Glutamatergic neuron (in vitro differentiated cells): ENCODE data around the gene CACNA1C. TPM values are rescaled to one million over a fixed set of nuclear protein-coding genes. Genes with fewer than 3 reads are reported as not detected.

ENCODE experiments used
- DNase-seq: peaks from one replicate; pipeline ENCODE4 v3.0.0; 2022
- H3K27ac Mint-ChIP-seq: one replicate; pipeline ENCODE4 v1.8.0; 2020; ENCODE audit warnings: mild to moderate bottlenecking, mixed read lengths, inconsistent platforms; ENCODE audit not compliant: unreplicated experiment
- H3K27me3 Mint-ChIP-seq: one replicate; pipeline ENCODE4 v1.8.0; 2020; ENCODE audit warnings: mild to moderate bottlenecking, moderate library complexity, mixed read lengths, inconsistent platforms; ENCODE audit not compliant: unreplicated experiment
- H3K36me3 Mint-ChIP-seq: one replicate; pipeline ENCODE4 v1.8.0; 2020; ENCODE audit warnings: mild to moderate bottlenecking, mixed read lengths, inconsistent platforms; ENCODE audit not compliant: unreplicated experiment
- H3K4me1 Mint-ChIP-seq: one replicate; pipeline ENCODE4 v1.8.0; 2020; ENCODE audit warnings: mild to moderate bottlenecking, low read depth, mixed read lengths, inconsistent platforms; ENCODE audit not compliant: unreplicated experiment
- H3K4me3 Mint-ChIP-seq: one replicate; pipeline ENCODE4 v1.8.0; 2020; ENCODE audit warnings: mild to moderate bottlenecking, mixed read lengths, inconsistent platforms; ENCODE audit not compliant: unreplicated experiment
- H3K9me3 Mint-ChIP-seq: one replicate; pipeline ENCODE4 v1.8.0; 2020; ENCODE audit warnings: mild to moderate bottlenecking, moderate library complexity, mixed read lengths, inconsistent platforms; ENCODE audit not compliant: unreplicated experiment
- total RNA-seq: library from RNA; stranded (reverse); fragmentation: NEBNext Ultra II Directional; extraction: Animal tissue kit (Norgen Biotek cat#: 25700); gene quantifications from one replicate; pipeline ENCODE4 v1.2.1, GENCODE V29; 2021; ENCODE audit not compliant: unreplicated experiment
- TF ChIP-seq, protein P1 (sequence below): fragments of 200-600 bp; sonication (generic); IDR thresholded peaks from one replicate; pipeline ENCODE4 v1.5.0; 2021; ENCODE audit not compliant: partially characterized antibody, unreplicated experiment

CACNA1C gene
- total RNA-seq, 1 donor from 2014 or later: 11.0 TPM

DNA sequence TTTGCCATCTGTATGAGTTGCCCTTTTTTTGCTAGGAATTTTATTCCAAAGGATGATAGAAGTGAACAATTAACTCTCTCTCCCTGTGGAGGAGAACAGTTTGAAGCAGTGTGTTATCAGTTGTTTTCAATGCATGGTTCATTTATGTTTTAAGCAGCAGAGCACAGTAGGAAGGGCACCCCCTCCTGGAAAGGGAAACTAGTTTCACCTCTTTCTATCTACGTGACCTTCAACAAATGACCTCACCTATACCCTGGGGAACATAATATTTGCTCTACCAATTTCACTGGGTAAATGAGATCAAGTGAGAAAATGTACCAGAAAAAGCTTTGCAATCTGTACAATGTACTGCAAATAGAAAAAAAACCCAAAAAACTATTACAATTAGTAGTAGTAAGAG, 43.2 kb upstream of the CACNA1C start:
- Mint-ChIP-seq H3K27ac (no peak overlapping the region), H3K4me1 (peaks cover 8% of the 10 kb centered on the region), H3K27me3 (peaks cover 2% of the 10 kb centered on the region), H3K4me3 (no peak overlapping the region), H3K9me3 (peaks cover 2% of the 10 kb centered on the region), H3K36me3 (no peaks in the 10 kb centered on the region)
- DNase-seq: no peak
- TF ChIP-seq, protein P1, sequence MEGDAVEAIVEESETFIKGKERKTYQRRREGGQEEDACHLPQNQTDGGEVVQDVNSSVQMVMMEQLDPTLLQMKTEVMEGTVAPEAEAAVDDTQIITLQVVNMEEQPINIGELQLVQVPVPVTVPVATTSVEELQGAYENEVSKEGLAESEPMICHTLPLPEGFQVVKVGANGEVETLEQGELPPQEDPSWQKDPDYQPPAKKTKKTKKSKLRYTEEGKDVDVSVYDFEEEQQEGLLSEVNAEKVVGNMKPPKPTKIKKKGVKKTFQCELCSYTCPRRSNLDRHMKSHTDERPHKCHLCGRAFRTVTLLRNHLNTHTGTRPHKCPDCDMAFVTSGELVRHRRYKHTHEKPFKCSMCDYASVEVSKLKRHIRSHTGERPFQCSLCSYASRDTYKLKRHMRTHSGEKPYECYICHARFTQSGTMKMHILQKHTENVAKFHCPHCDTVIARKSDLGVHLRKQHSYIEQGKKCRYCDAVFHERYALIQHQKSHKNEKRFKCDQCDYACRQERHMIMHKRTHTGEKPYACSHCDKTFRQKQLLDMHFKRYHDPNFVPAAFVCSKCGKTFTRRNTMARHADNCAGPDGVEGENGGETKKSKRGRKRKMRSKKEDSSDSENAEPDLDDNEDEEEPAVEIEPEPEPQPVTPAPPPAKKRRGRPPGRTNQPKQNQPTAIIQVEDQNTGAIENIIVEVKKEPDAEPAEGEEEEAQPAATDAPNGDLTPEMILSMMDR: no peak

GRCh38 chr12:2011643-2012607, 40.9 kb upstream of the CACNA1C start:
- peaks cover 4% of the 10 kb centered on the region for H3K4me1 Mint-ChIP-seq
- peaks cover 2% of the 10 kb centered on the region for H3K9me3 Mint-ChIP-seq
- peaks cover 2% of the 10 kb centered on the region for H3K27me3 Mint-ChIP-seq
- DNase-seq: no peak
- H3K36me3 Mint-ChIP-seq: no peaks in the 10 kb centered on the region
- TF ChIP-seq, protein P1: no peak
- H3K27ac Mint-ChIP-seq: no peak overlapping the region
- no peak overlapping the region for H3K4me3 Mint-ChIP-seq

DNA sequence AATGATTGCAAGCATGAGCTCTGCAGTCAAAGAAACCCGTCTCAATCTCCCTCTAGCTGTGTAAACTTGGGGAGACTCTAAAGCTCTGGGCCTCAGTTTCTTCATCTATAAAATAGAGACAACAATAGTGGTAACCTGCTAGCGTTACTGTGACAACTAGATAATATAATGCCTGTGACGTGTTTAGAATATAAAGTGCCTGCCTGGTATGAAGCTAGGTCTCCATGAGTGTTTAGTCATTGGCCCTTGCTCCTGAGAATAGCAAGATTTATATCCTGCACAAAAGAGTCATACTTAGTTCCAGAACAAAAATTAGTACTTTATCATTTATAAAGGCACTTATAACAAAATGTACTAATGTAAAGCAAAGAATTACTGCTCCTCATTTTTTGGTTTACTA, 39.7 kb upstream of the CACNA1C start:
- no peak for DNase-seq
- Mint-ChIP-seq H3K27me3 (peaks cover 2% of the 10 kb centered on the region), H3K4me1 (peaks cover 4% of the 10 kb centered on the region), H3K4me3 (no peak overlapping the region), H3K36me3 (no peaks in the 10 kb centered on the region), H3K27ac (no peak overlapping the region), H3K9me3 (peaks cover 2% of the 10 kb centered on the region)
- TF ChIP-seq, protein P1: no peak

DNA sequence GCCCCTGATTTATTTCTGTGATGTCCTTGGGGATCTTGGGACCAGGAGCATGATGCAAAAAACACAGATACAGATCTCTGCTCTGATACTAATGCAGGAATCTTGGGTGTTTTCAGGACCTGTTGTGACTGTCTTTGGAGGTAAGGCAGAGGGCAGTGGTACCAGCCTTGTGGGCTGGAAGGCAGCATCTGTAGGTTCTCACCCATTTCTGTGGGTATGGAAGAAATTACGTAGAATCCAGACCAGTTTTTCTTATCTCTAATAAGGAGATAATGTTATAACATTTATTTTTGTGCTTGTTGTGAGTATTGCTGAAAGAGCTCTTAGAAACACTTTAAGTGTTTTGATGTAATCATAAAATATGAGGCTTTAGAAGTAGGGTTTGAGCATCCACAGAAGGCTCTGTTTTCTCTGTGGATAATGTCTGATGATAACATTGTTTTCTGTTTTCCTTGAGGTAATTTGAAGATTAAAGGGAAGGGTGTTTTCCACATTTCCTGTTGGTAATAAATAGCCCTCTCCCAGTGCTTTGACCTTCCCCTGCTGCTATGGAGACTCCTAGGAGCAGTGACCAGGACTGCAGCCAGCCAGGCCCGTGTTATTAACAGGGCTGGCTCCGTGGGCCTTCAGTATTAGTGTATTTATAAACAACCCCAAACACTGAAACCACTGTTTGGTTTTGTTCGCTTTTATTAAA, 39.1 kb upstream of the CACNA1C start:
- Mint-ChIP-seq H3K9me3 (peaks cover 2% of the 10 kb centered on the region), H3K36me3 (no peaks in the 10 kb centered on the region)
- no peak for DNase-seq

More for the DNA sequence above, 39.1 kb upstream of the CACNA1C start:
- no peak overlapping the region for H3K4me3 Mint-ChIP-seq
- H3K27me3 Mint-ChIP-seq: peaks cover 2% of the 10 kb centered on the region
- H3K4me1 Mint-ChIP-seq: peaks cover 4% of the 10 kb centered on the region
- TF ChIP-seq, protein P1: no peak
- H3K27ac Mint-ChIP-seq: no peak overlapping the region
